ENCODE data around the gene ALOX15B.

Gene ALOX15B

GRCh38 chr17:7995724-7996123 is 43.1 kb upstream of the ALOX15B start:
- TF ChIP-seq CTCF (IDR thresholded peaks at IDR 0.05; ENCODE audit: unreplicated experiment in 3 of 3) = no peak
- H3K9me3 Mint-ChIP-seq = peaks cover 3% of the 10 kb centered on the region
- H3K36me3 Mint-ChIP-seq (ENCODE audit: low read depth) = no peaks in the 10 kb centered on the region
- H3K4me3 Mint-ChIP-seq = no peak overlapping the region
- H3K27me3 Mint-ChIP-seq (ENCODE audit: low read depth) = peaks cover 26% of the 10 kb centered on the region
- no peak overlapping the region for H3K27ac Mint-ChIP-seq
- H3K4me1 Mint-ChIP-seq = peaks cover 7% of the 10 kb centered on the region

GRCh38 chr17:7997186-7997585 is 41.7 kb upstream of the ALOX15B start:
- Mint-ChIP-seq H3K4me1 (peaks cover 12% of the 10 kb centered on the region), H3K27ac (no peak overlapping the region), H3K4me3 (no peak overlapping the region), H3K9me3 (peaks cover 7% of the 10 kb centered on the region), H3K27me3 (ENCODE audit: low read depth) (peaks cover 38% of the 10 kb centered on the region), H3K36me3 (ENCODE audit: low read depth) (no peaks in the 10 kb centered on the region)
- TF ChIP-seq CTCF (IDR thresholded peaks at IDR 0.05; ENCODE audit: unreplicated experiment in 3 of 3) = peak in 1 of 3 experiments; percentile 22

GRCh38 chr17:8001976-8002720 is 36.7 kb upstream of the ALOX15B start, which contains the start of gene GUCY2D:
TSS of gene GUCY2D (plus strand) at chr17:8002615. CDS start at chr17:8003048, 433 bp downstream.
- no peak within 1 kb of the TSS for H3K27ac Mint-ChIP-seq
- peaks cover 61% of the 10 kb centered on the region for H3K27me3 Mint-ChIP-seq (ENCODE audit: low read depth)
- no peak for TF ChIP-seq CTCF (IDR thresholded peaks at IDR 0.05; ENCODE audit: unreplicated experiment in 3 of 3)
- H3K36me3 Mint-ChIP-seq (ENCODE audit: low read depth) = no peaks in the 10 kb centered on the region
- peak within 1 kb of the TSS; percentile 0 to 56 (median 11) for H3K4me3 Mint-ChIP-seq
- peaks cover 10% of the 10 kb centered on the region for H3K4me1 Mint-ChIP-seq
- peaks cover 7% of the 10 kb centered on the region for H3K9me3 Mint-ChIP-seq

GRCh38 chr17:8002721-8003593 is 35.9 kb upstream of the ALOX15B start:
- Mint-ChIP-seq H3K27ac (no peak overlapping the region), H3K27me3 (ENCODE audit: low read depth) (peaks cover 62% of the 10 kb centered on the region), H3K4me3 (no peak overlapping the region), H3K4me1 (peaks cover 7% of the 10 kb centered on the region), H3K9me3 (peaks cover 7% of the 10 kb centered on the region), H3K36me3 (ENCODE audit: low read depth) (no peaks in the 10 kb centered on the region)
- no peak for TF ChIP-seq CTCF (IDR thresholded peaks at IDR 0.05; ENCODE audit: unreplicated experiment in 3 of 3)

- TF ChIP-seq CTCF (IDR thresholded peaks at IDR 0.05; ENCODE audit: unreplicated experiment in 3 of 3) = no peak
- Mint-ChIP-seq H3K27me3 (ENCODE audit: low read depth) (peaks cover 60% of the 10 kb centered on the region), H3K4me1 (peaks cover 7% of the 10 kb centered on the region), H3K36me3 (ENCODE audit: low read depth) (no peaks in the 10 kb centered on the region), H3K4me3 (no peak overlapping the region), H3K9me3 (peaks cover 7% of the 10 kb centered on the region), H3K27ac (no peak overlapping the region)
Observed at GRCh38 chr17:8003594-8004181, 35.2 kb upstream of the ALOX15B start.
